GM21786 (cell line): ENCODE measurements around the gene MZT2A.
"Not testable (repeated sequence)": the region's sequence is repeated elsewhere in the genome, so short reads cannot be mapped to it uniquely, and the experiment has no call there.

Experiments used
- ATAC-seq: cut with Tn5 transposase; IDR thresholded peaks from one replicate; pipeline ENCODE4 v1.9.1; 2021; ENCODE audit not compliant: unreplicated experiment

MZT2A gene

GRCh38 chr2:131493199-131493968, 1.2 kb upstream of the MZT2A start:
- ATAC-seq, result peak; percentile 14

- ATAC-seq, result peak; percentile 63
Observed at GRCh38 chr2:131492418-131493198, 411 bp upstream of the MZT2A start.

- peak; percentile 5 for ATAC-seq
Observed at GRCh38 chr2:131491469-131491836, 744 bp downstream of the MZT2A start.

GRCh38 chr2:131490616-131491468, 1.4 kb downstream of the MZT2A start:
- peak; percentile 18 for ATAC-seq

DNA sequence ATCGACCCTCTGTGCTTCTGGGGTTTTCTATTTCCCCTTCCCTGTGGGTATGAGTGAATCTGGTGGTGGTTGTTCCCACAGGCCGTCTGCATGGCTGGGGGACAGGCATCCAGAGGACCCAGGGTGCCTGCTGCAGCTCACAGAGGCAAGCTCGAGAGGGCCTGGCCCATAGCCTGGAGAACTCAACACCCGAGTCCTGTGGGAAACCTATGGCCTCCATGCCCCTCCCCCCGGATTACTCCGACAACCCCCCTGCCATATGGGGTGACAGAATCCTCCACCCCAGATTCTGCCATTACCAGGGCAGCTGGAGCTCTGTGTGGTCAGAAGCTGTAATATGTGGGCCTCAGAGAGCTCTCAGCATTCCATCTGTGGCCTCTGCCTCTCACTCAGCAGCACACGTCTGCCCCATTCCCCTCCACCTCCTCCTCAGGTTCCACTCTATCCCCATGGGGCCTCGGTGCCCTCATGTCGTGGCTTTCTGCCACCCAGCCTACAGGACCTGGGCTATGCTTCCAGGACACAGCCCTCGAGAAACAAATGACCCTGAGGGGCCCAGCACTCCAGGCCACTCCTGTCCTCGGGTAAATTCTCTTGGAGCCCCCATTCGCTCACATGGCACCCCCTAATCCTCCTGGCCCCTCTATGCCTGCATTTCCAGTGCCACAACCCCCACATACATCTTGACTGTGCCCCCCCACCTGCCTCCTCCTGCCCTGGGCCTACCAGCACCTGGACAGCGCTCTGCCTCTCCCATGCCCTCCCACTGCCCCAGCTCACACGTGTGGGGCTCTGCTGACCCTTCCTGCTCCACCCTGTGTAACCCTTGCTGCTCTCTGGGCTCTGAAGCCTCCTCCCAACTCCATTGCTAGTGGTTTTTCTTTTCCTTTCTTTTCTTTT, 3.6 kb downstream of the MZT2A start:
- no peak for ATAC-seq

DNA sequence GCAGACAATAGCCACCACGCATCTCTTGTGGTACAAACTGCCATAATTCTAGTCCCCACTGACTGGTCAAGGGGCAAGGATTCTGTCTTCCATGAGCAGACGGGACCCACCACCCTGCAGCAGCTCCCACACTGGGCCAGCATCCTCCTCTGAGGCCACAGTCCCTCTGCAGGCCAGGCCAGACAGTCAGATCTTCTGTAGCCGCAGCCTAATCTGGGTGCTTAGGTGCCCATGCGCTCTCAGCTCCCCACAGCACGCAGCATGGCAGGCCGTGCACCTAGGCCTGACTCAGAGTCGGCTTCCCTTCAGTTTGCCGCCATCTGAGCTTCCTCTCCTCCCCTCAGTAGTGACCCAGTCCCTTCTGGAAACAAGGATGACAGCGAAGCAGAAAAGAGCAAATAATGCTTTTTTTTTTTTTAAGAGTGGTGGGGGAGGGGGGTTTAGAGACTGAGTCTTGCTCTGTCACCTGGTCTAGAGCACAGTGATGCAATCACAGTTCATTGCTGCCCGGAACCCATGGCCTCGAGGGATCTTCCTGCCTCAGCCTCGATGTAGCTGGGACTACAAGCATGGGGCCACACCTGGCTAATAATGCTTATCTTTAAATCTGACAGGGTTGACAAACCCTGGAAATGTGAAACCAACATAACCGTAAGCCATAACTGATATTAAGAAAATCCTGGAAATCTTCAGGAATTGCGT, 5.8 kb downstream of the MZT2A start:
- ATAC-seq, result not testable (repeated sequence)

DNA sequence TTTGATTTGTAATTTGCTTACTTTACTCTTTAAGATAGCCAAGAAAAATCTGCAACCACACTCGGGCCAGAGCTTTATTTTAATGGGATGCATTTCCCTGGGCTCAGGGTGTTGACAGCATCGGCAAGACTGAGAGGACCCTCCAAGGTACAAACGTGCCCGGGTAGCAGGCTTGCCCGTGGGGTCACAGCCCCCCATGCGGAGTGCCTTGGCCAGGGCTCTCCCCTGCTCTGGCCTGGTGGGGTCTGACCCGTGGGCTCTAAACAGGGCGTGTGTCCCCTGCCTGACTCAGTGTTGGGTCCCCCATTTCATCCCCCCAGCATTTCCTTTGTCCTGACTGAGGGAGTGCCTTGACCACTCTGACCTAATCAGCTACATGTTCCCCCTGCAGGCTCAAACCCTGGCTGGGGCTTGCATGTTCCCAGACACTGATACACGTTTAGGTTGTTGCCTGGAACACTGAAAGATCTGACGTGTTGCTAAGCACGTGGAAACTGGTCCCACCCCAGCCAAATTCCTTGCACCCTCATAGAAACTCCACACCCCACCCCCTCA, 7.2 kb downstream of the MZT2A start:
- ATAC-seq, result not testable (repeated sequence)

GRCh38 chr2:131483981-131484820, 8.0 kb downstream of the MZT2A start:
- not testable (repeated sequence) for ATAC-seq

DNA sequence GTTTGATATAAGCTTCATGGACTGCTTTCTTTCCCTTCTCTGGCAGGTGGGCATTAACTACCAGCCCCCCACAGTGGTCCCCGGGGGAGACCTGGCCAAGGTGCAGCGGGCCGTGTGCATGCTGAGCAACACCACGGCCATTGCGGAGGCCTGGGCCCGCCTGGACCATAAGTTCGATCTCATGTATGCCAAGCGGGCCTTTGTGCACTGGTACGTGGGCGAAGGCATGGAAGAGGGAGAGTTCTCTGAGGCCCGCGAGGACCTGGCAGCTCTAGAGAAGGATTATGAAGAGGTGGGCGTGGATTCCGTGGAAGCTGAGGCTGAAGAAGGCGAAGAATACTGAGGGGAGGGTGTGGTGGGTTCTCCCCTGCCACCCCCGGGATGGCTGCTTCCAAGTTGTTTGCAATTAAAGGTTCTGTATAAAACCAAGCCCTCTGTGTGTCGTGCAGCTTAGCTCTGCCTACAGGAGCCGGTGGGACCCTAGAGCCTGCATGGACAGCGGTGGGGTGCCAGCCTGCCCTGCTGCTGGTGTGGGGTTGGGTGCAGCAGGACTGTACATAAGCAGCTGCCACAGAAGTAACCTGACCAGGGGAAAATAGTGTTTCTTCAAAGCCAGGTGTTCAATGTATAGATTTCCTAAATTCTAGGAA, 9.6 kb downstream of the MZT2A start:
- ATAC-seq, result not testable (repeated sequence)

DNA sequence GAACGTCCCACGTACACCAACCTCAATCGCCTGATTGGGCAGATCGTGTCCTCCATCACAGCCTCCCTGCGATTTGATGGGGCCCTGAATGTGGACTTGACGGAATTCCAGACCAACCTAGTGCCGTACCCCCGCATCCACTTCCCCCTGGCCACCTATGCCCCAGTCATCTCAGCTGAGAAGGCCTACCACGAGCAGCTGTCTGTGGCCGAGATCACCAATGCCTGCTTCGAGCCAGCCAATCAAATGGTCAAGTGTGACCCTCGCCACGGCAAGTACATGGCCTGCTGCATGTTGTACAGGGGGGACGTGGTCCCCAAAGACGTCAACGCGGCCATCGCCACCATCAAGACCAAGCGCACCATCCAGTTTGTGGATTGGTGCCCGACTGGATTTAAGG, 11.8 kb downstream of the MZT2A start:
- not testable (repeated sequence) for ATAC-seq

DNA sequence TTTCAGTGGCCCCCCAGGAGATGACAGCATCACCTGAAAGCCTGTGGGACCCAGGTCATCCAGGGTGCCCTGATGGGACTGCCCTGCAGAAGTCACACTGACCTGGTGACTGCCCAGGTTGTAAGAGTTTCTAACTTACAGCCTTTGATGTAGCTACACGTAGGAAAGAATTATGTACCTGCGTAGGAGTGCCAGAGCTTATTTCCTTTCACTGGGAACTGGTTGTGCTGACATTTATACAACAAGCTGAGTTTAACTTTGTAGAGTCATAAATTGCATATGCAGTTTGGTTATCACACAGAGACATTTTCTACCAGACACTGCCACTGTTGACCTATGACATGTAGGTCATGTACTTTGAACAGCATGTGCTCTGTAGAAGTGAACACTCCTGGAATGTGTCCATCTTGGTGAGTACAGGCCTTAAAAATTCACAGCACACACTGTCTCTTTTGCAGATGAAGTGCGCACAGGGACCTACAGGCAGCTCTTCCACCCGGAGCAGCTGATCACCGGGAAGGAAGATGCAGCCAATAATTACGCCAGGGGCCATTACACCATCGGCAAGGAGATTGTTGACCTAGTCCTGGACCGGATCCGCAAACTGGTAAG, 13.2 kb downstream of the MZT2A start:
- not testable (repeated sequence) for ATAC-seq

- ATAC-seq, result not testable (repeated sequence)
Observed at GRCh38 chr2:131478074-131478849, 13.9 kb downstream of the MZT2A start.

GRCh38 chr2:131477227-131477626, 15.0 kb downstream of the MZT2A start:
- not testable (repeated sequence) for ATAC-seq

GRCh38 chr2:131476363-131476762, 15.8 kb downstream of the MZT2A start:
- not testable (repeated sequence) for ATAC-seq

DNA sequence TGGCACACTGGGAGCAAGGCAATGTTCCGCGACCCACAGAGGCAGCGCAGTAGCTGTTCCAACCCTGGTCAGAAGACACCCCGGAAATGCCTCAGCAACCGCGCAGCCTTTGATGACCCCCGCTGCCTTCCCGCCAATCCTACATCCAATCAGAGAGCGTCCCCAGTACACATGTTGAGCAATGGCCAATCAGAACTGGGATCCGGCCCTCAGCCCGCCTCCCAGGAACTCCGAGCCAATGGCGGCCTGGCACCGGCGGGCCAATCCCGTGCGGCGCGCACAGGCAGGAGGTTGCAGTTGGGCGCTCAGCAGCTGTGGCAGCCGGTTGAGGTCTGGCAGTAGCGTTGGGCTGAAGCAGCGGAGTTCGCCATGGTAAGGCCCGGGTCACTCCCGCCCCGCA, 16.4 kb downstream of the MZT2A start, which contains the start of gene TUBA3D:
Gene TUBA3D, plus strand, starts transcription at position 289 of the 400 bp plus-strand sequence. Its CDS starts 81 bp downstream, at position 370.
- ATAC-seq, result no peak

DNA sequence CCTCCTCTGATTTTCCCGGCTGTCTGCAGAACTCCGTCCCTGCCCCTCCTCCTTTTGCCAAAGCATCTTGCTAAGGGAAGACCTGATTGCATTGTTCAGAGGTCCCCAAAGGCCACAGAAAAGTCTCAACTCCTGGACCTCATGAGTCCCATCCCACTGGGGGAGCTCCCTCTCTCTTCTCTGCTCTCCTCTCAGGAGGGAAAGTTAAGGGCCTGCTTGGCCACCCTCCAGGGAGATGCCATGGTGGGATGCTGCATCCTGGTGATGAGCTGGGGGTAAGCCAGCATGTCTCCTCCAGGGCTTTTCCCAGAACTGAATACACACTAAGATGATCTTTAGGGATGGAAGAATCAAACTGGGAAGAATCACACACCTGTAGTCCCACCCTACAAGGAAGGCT, 18.9 kb downstream of the MZT2A start:
- ATAC-seq, result not testable (repeated sequence)

DNA sequence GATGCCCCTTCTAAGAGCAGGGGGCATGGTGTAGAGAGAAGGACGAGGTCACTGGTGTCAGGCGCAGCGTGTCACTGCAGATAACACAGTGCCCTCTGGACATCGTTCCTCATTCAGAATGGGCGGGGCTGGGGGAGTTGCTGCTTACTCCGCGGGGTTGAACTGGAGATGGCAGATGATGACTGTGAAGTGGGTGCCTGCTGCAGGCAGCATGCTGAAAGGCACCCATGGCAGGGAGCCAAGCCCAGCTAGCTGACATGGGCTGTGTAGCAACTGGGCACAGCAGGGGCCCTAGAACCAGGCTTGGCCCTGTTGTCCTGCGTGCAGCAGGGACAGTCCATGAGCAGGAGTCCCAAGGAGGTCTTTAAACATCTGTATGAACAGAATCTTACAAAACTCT, 20.6 kb downstream of the MZT2A start:
- not testable (repeated sequence) for ATAC-seq
